Measurements from ENCODE around the gene SMIM28.

SMIM28 gene

DNA sequence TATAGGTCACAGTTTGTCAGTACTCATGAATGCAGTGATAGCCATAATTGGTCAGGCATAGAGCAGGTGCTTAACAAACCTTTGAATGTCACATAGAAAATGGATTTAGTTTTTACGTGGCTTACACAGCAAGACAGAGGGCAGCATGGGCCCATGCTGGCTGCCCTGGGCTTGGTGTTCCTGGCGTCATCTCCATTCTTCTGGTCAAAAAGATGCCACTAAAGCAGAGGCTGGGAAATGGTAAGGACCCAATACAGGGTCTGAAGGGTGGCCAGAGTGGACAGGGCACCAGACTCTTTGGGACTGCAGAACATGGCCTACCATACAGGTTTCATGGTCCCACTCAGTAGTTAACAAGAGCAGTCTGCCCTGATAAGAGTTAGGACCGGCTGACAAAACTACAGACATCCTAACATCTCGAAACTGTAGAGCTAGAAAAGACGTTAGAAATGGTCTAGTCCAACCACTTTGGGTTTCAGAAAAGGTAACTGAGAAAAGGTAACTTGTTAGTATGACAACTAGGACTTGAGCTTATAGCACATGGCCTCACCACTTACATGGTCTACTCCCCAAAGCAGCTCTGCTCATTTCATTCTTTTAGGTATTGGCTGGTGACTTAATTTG is 48.9 kb downstream of the SMIM28 start:
- Histone ChIP-seq H3K18ac (ENCODE audit: low read length) (no peak overlapping the region), H3K23ac (ENCODE audit: low read length) (no peak overlapping the region), H3K4me2 (ENCODE audit: low read length) (no peak overlapping the region), H4K5ac (ENCODE audit: low read length) (no peak overlapping the region), H3K4me3 (ENCODE audit: low read length) (no peak overlapping the region), H2AK5ac (ENCODE audit: low read length) (no peak overlapping the region), H3K9ac (ENCODE audit: low read length) (no peak overlapping the region), H3K4ac (ENCODE audit: low read depth, low read length) (no peak overlapping the region), H3K27me3 (ENCODE audit: insufficient read depth, low read length, poor library complexity) (no peaks in the 10 kb centered on the region), H3K27ac (ENCODE audit: low read depth, low read length) (no peak overlapping the region), H3K4me1 (ENCODE audit: control insufficient read depth, low read depth, low read length) (no peaks in the 10 kb centered on the region), H3K36me3 (ENCODE audit: control insufficient read depth, insufficient read depth, low read length) (no peaks in the 10 kb centered on the region), H4K8ac (ENCODE audit: low read depth, low read length) (no peak overlapping the region), H2BK15ac (replicated peaks; ENCODE audit: low read depth) (no peak overlapping the region), H3K56ac (ENCODE audit: low read length) (no peak overlapping the region), H2BK120ac (ENCODE audit: low read depth, low read length) (no peak overlapping the region), H3K79me2 (ENCODE audit: control insufficient read depth, insufficient read depth, low read length) (no peaks in the 10 kb centered on the region), H2BK5ac (ENCODE audit: low read length) (no peak overlapping the region), H3K79me1 (ENCODE audit: low read length) (no peaks in the 10 kb centered on the region)
- WGBS (ENCODE audit: extremely low coverage, insufficient coverage, low lambda C conversion rate) = no CpG with 5 or more reads among the region's 5 CpGs
- DNase-seq = no peak

DNA sequence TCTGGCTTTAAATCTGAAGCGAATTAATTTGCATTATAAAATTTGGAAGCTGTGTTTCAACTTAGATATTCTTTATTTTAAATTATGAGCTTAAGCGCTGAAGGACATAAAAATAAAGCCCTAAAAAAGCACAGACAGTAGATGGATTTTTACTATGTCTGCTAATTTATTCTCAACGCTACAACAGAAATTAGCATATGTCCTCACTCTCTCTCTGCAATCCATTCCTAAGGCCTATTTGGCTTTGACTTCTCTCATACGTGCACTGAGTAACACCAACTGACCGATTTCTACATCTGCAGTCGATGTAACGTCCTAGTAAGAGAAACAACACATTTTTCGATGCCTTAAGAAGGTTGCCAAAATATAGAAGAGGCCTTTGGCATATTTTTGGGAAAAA is 50.0 kb downstream of the SMIM28 start:
- Histone ChIP-seq H3K4me2 (ENCODE audit: low read length) (no peak overlapping the region), H2BK120ac (ENCODE audit: low read depth, low read length) (no peak overlapping the region), H3K18ac (ENCODE audit: low read length) (no peak overlapping the region), H3K4me1 (ENCODE audit: control insufficient read depth, low read depth, low read length) (no peaks in the 10 kb centered on the region), H3K79me1 (ENCODE audit: low read length) (no peaks in the 10 kb centered on the region), H3K4me3 (ENCODE audit: low read length) (no peak overlapping the region), H3K36me3 (ENCODE audit: control insufficient read depth, insufficient read depth, low read length) (no peaks in the 10 kb centered on the region), H2AK5ac (ENCODE audit: low read length) (no peak overlapping the region), H2BK15ac (replicated peaks; ENCODE audit: low read depth) (no peak overlapping the region), H4K5ac (ENCODE audit: low read length) (no peak overlapping the region), H3K27ac (ENCODE audit: low read depth, low read length) (no peak overlapping the region), H3K27me3 (ENCODE audit: insufficient read depth, low read length, poor library complexity) (no peaks in the 10 kb centered on the region), H3K79me2 (ENCODE audit: control insufficient read depth, insufficient read depth, low read length) (no peaks in the 10 kb centered on the region), H3K56ac (ENCODE audit: low read length) (no peak overlapping the region), H3K4ac (ENCODE audit: low read depth, low read length) (no peak overlapping the region), H3K23ac (ENCODE audit: low read length) (no peak overlapping the region), H3K9ac (ENCODE audit: low read length) (no peak overlapping the region), H4K8ac (ENCODE audit: low read depth, low read length) (no peak overlapping the region), H2BK5ac (ENCODE audit: low read length) (no peak overlapping the region)
- 100% methylated on average over 1 of the region's 8 CpGs for WGBS (ENCODE audit: extremely low coverage, insufficient coverage, low lambda C conversion rate)
- no peak for DNase-seq

DNA sequence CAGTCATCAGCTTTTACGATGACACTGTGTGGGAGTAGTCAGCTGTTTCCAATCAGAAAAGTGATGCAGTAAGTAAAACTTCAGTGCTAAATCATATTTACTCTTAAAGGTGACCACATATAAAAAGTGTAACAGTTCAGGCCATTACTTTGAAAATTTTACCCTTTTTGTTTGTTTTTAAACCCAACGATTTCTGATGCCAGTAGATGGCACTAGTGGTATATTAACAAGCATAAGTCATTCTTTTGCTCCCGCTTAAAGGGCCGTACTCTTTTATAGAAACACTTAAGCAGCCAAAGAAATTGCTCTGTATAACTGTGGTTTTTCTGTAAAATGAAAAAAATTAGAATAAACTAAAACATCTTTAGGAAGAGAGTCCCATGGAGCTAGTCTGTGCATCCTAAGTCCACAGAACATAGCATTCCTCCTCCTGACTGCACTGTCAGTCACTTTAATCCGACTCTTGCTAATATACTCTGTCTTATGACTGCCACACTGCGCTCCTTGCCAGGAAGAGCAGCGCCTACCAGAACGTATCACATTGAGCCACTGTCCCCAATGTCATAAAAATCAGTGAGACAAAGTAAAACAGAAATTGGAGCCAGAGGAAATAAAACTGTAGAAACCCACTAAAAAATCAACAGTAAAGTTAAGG is 51.4 kb downstream of the SMIM28 start:
- no peaks in the 10 kb centered on the region for H3K79me2 ChIP-seq (ENCODE audit: control insufficient read depth, insufficient read depth, low read length)
- no peak overlapping the region for H2AK5ac ChIP-seq (ENCODE audit: low read length)
- H3K4ac ChIP-seq (ENCODE audit: low read depth, low read length) = no peak overlapping the region
- no peak overlapping the region for H2BK120ac ChIP-seq (ENCODE audit: low read depth, low read length)
- no peaks in the 10 kb centered on the region for H3K27me3 ChIP-seq (ENCODE audit: insufficient read depth, low read length, poor library complexity)
- H4K5ac ChIP-seq (ENCODE audit: low read length) = no peak overlapping the region
- WGBS (ENCODE audit: extremely low coverage, insufficient coverage, low lambda C conversion rate) = no CpG with 5 or more reads among the region's 8 CpGs
- no peak overlapping the region for H3K4me3 ChIP-seq (ENCODE audit: low read length)
- H3K23ac ChIP-seq (ENCODE audit: low read length) = no peak overlapping the region
- no peak overlapping the region for H2BK5ac ChIP-seq (ENCODE audit: low read length)
- H4K8ac ChIP-seq (ENCODE audit: low read depth, low read length) = no peak overlapping the region
- no peak overlapping the region for H3K18ac ChIP-seq (ENCODE audit: low read length)
- H3K56ac ChIP-seq (ENCODE audit: low read length) = no peak overlapping the region
- no peak overlapping the region for H2BK15ac ChIP-seq (replicated peaks; ENCODE audit: low read depth)
- no peaks in the 10 kb centered on the region for H3K4me1 ChIP-seq (ENCODE audit: control insufficient read depth, low read depth, low read length)
- no peak overlapping the region for H3K9ac ChIP-seq (ENCODE audit: low read length)
- no peaks in the 10 kb centered on the region for H3K36me3 ChIP-seq (ENCODE audit: control insufficient read depth, insufficient read depth, low read length)
- peak; percentile 56 for DNase-seq
- no peak overlapping the region for H3K27ac ChIP-seq (ENCODE audit: low read depth, low read length)
- H3K4me2 ChIP-seq (ENCODE audit: low read length) = no peak overlapping the region
- H3K79me1 ChIP-seq (ENCODE audit: low read length) = no peaks in the 10 kb centered on the region

DNA sequence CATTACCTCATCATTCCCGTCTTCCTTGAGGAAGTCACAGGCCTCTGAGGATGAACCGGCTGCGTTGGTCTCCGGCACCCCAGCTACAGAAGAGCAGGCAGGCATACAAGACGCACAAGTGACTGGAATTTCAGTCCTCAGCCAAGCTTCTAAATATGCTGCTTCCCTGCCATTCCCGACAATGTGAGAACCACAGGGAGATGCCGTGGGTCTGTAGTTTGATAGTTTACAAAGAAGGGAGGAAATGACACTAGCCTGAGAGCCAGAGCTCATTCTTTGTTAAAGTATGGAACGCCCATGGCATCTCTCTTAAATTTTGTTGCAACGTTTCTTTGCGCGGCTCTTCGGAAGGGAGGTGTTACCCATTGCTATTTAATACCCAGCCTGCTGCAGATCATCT is 52.1 kb downstream of the SMIM28 start:
- Histone ChIP-seq H2BK120ac (ENCODE audit: low read depth, low read length) (no peak overlapping the region), H3K4me3 (ENCODE audit: low read length) (no peak overlapping the region), H2AK5ac (ENCODE audit: low read length) (no peak overlapping the region), H4K8ac (ENCODE audit: low read depth, low read length) (no peak overlapping the region), H3K23ac (ENCODE audit: low read length) (no peak overlapping the region), H3K4me2 (ENCODE audit: low read length) (no peak overlapping the region), H3K79me2 (ENCODE audit: control insufficient read depth, insufficient read depth, low read length) (no peaks in the 10 kb centered on the region), H4K5ac (ENCODE audit: low read length) (no peak overlapping the region), H3K79me1 (ENCODE audit: low read length) (no peaks in the 10 kb centered on the region), H3K27me3 (ENCODE audit: insufficient read depth, low read length, poor library complexity) (no peaks in the 10 kb centered on the region), H3K36me3 (ENCODE audit: control insufficient read depth, insufficient read depth, low read length) (no peaks in the 10 kb centered on the region), H3K56ac (ENCODE audit: low read length) (no peak overlapping the region), H3K4ac (ENCODE audit: low read depth, low read length) (no peak overlapping the region), H3K4me1 (ENCODE audit: control insufficient read depth, low read depth, low read length) (no peaks in the 10 kb centered on the region), H3K27ac (ENCODE audit: low read depth, low read length) (no peak overlapping the region), H3K9ac (ENCODE audit: low read length) (no peak overlapping the region), H3K18ac (ENCODE audit: low read length) (no peak overlapping the region), H2BK5ac (ENCODE audit: low read length) (no peak overlapping the region), H2BK15ac (replicated peaks; ENCODE audit: low read depth) (no peak overlapping the region)
- DNase-seq = no peak
- no CpG with 5 or more reads among the region's 12 CpGs for WGBS (ENCODE audit: extremely low coverage, insufficient coverage, low lambda C conversion rate)

DNA sequence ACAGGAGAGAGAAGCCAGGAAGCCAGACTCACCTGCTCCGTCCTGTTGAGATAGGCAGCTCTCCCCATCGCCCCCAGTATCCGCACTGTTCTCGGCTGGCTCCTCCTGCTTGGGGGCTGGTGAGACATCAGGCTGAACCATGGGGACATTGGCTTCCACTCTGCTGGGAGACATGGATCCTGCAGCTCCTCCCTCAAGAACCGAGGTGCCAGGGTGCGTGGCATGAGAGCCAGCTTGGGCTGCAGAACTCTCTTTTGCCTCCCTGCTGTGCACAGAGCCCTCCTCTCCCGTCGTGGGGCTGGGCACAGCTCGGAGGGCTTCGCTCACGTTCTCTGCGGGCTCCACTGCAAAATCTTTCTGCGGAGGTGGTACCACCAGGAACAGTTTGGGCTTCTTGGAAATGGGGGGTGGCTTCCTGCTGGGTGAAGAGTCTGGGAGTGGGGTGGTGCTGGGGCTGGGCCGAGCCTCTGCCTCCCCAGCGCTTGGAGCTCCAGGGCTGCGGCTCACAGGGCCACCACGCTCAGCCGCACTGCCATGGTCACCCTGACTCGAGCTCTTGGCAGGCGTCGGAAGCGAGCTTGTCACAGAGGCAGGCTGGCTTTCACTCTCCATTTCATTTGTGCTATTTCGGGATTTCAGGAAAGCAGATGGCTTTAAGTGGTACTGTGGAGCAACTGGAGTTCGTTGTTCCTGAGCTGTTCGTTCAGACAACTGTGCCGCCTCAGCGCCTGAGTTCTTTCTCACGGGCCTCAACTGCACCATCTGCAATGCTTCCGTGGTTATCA is 52.8 kb downstream of the SMIM28 start:
- Histone ChIP-seq H2AK5ac (ENCODE audit: low read length) (no peak overlapping the region), H2BK5ac (ENCODE audit: low read length) (no peak overlapping the region), H3K23ac (ENCODE audit: low read length) (no peak overlapping the region), H3K4me1 (ENCODE audit: control insufficient read depth, low read depth, low read length) (no peaks in the 10 kb centered on the region), H3K4me3 (ENCODE audit: low read length) (no peak overlapping the region), H3K27ac (ENCODE audit: low read depth, low read length) (no peak overlapping the region), H4K5ac (ENCODE audit: low read length) (no peak overlapping the region), H3K56ac (ENCODE audit: low read length) (no peak overlapping the region), H3K18ac (ENCODE audit: low read length) (no peak overlapping the region), H3K36me3 (ENCODE audit: control insufficient read depth, insufficient read depth, low read length) (no peaks in the 10 kb centered on the region), H3K9ac (ENCODE audit: low read length) (no peak overlapping the region), H3K79me1 (ENCODE audit: low read length) (no peaks in the 10 kb centered on the region), H3K4ac (ENCODE audit: low read depth, low read length) (no peak overlapping the region), H3K27me3 (ENCODE audit: insufficient read depth, low read length, poor library complexity) (no peaks in the 10 kb centered on the region), H2BK120ac (ENCODE audit: low read depth, low read length) (no peak overlapping the region), H2BK15ac (replicated peaks; ENCODE audit: low read depth) (no peak overlapping the region), H4K8ac (ENCODE audit: low read depth, low read length) (no peak overlapping the region), H3K4me2 (ENCODE audit: low read length) (no peak overlapping the region), H3K79me2 (ENCODE audit: control insufficient read depth, insufficient read depth, low read length) (no peaks in the 10 kb centered on the region)
- DNase-seq = no peak
- WGBS (ENCODE audit: extremely low coverage, insufficient coverage, low lambda C conversion rate) = no CpG with 5 or more reads among the region's 29 CpGs

Measured in mesendoderm (in vitro differentiated cells).